ENCODE data around the gene ZNF683. TPM values are rescaled to one million over a fixed set of nuclear protein-coding genes. Genes with fewer than 3 reads are reported as not detected.

ZNF683 gene
- total and polyA plus RNA-seq, 4 donors: 0.24 to 0.87 (median 0.65) TPM; not detected in 1

DNA sequence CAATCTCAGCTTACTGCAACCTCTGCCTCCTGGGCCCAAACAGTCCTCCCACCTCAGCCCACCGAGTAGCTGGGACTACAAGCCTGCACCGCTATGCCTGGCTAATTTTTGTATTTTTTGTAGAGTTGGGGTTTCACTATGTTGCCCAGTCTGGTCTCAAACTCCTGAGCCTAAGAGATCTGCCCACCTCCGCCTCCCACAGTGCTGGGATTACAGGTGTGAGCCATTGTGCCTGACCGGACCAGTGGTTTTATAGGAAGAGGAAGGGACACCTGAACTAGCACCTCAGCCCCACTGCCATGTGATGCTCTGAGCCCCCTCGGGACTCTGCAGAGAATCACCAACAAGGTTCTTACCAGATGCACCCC, 22.7 kb downstream of the ZNF683 start:
- Histone ChIP-seq H3K27ac (ENCODE audit: low read depth in 1 of 2, low read length in 2 of 2) (no peak overlapping the region), H3K27me3 (ENCODE audit: control insufficient read depth in 1 of 2, insufficient read depth in 2 of 2, low read length in 1 of 2) (no peaks in the 10 kb centered on the region)
- no peak for ATAC-seq (ENCODE audit: low FRiP score)

GRCh38 chr1:26349188-26349876, 23.2 kb downstream of the ZNF683 start:
- intact Hi-C loops (cut with DNase I): no loop called here
- H3K36me3 ChIP-seq (ENCODE audit: control insufficient read depth in 1 of 2, insufficient read depth in 2 of 2, low read length in 1 of 2): no peaks in the 10 kb centered on the region
- no peak overlapping the region for H3K4me3 ChIP-seq (ENCODE audit: low read length in 2 of 2)
- DNase-seq: no peak
- no peaks in the 10 kb centered on the region for H3K4me1 ChIP-seq (ENCODE audit: control insufficient read depth in 1 of 2, insufficient read depth in 2 of 2, low read length in 2 of 2)
- no peaks in the 10 kb centered on the region for H3K27me3 ChIP-seq (ENCODE audit: control insufficient read depth in 1 of 2, insufficient read depth in 2 of 2, low read length in 1 of 2)
- ATAC-seq (ENCODE audit: low FRiP score): no peak
- H3K27ac ChIP-seq (ENCODE audit: low read depth in 1 of 2, low read length in 2 of 2): no peak overlapping the region
- 83 to 84% methylated on average over 7 of the region's 7 CpGs for WGBS, 2 donors
- no peaks in the 10 kb centered on the region for H3K9me3 ChIP-seq (ENCODE audit: control insufficient read depth, low read length)

More for the DNA sequence above, 22.7 kb downstream of the ZNF683 start:
- WGBS, 2 donors: 82 to 84% methylated on average over 5 of the region's 5 CpGs
- intact Hi-C loops (cut with DNase I): no loop called here
- Histone ChIP-seq H3K36me3 (ENCODE audit: control insufficient read depth in 1 of 2, insufficient read depth in 2 of 2, low read length in 1 of 2) (no peaks in the 10 kb centered on the region), H3K4me3 (ENCODE audit: low read length in 2 of 2) (no peak overlapping the region), H3K9me3 (ENCODE audit: control insufficient read depth, low read length) (no peaks in the 10 kb centered on the region), H3K4me1 (ENCODE audit: control insufficient read depth in 1 of 2, insufficient read depth in 2 of 2, low read length in 2 of 2) (no peaks in the 10 kb centered on the region)
- no peak for DNase-seq

DNA sequence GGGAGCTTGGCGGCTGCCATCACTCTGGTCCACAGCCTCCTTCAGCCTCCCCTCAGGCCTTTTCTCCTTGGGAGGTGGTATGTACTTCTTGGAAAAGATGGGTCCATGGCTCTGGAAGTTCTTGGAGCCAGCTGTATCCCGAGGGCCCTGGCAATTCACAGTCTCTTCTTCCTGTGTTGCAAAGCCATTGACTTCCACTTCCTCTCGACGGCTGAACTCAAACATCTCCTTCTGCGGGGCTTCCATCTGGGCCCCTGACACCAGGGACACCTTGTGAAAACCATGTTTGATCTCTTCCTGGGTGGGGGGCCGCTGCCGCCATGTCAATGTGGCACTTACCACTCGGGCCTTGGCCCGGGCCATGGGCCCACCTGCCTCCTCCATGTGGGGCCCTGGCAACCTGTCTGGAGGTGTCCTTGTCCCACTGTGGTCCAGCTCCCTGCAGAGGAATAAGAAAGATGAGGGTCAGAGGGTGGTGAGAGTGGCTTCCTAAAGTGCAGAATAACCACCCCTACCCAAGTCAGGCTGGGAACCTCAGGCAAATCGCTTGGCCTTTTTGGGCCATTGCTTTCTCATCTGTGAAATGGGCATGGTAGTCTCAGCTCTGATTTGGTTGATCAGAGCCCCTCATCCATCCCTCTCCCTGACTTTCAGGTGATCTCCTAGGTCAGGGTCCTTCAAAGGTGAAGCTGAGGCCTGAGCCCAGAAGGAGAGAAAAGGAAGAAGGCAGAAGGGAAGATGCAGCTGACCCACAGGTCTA, 26.1 kb downstream of the ZNF683 start:
- no peaks in the 10 kb centered on the region for H3K9me3 ChIP-seq (ENCODE audit: control insufficient read depth, low read length)
- 74 to 75% methylated on average over 10 of the region's 10 CpGs for WGBS, 2 donors
- DNase-seq: no peak
- H3K27me3 ChIP-seq (ENCODE audit: control insufficient read depth in 1 of 2, insufficient read depth in 2 of 2, low read length in 1 of 2): no peaks in the 10 kb centered on the region
- H3K4me1 ChIP-seq (ENCODE audit: control insufficient read depth in 1 of 2, insufficient read depth in 2 of 2, low read length in 2 of 2): no peaks in the 10 kb centered on the region
- no peak overlapping the region for H3K27ac ChIP-seq (ENCODE audit: low read depth in 1 of 2, low read length in 2 of 2)
- intact Hi-C loops (cut with DNase I): no loop called here
- H3K4me3 ChIP-seq (ENCODE audit: low read length in 2 of 2): no peak overlapping the region
- H3K36me3 ChIP-seq (ENCODE audit: control insufficient read depth in 1 of 2, insufficient read depth in 2 of 2, low read length in 1 of 2): no peaks in the 10 kb centered on the region
- no peak for ATAC-seq (ENCODE audit: low FRiP score)

DNA sequence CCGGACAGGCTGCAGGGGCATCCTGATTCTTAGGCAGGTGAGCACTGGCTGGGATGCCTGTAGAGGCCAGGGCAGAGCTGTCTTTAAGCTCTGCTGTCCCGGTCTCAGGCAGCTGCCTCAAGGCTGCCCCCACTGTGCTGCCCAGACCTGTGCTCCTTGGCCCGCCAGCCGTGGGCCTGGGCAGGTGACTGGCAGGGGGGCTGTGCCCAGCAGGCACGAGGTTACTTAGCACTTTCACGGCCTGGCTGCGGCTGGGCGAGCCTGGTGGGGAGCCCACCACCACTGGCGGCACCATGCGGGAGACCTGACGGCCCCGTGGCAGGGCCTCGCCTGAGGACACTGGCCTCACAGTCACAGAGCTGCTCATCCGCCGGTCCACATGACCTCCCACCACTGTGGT, 26.8 kb downstream of the ZNF683 start:
- Histone ChIP-seq H3K9me3 (ENCODE audit: control insufficient read depth, low read length) (no peaks in the 10 kb centered on the region), H3K4me3 (ENCODE audit: low read length in 2 of 2) (no peak overlapping the region), H3K27me3 (ENCODE audit: control insufficient read depth in 1 of 2, insufficient read depth in 2 of 2, low read length in 1 of 2) (no peaks in the 10 kb centered on the region), H3K4me1 (ENCODE audit: control insufficient read depth in 1 of 2, insufficient read depth in 2 of 2, low read length in 2 of 2) (no peaks in the 10 kb centered on the region), H3K36me3 (ENCODE audit: control insufficient read depth in 1 of 2, insufficient read depth in 2 of 2, low read length in 1 of 2) (no peaks in the 10 kb centered on the region), H3K27ac (ENCODE audit: low read depth in 1 of 2, low read length in 2 of 2) (no peak overlapping the region)
- ATAC-seq (ENCODE audit: low FRiP score): no peak
- WGBS, 2 donors: 82 to 86% methylated on average over 14 to 15 of the region's 15 CpGs
- intact Hi-C loops (cut with DNase I): no loop called here
- no peak for DNase-seq

- Histone ChIP-seq H3K4me1 (ENCODE audit: control insufficient read depth in 1 of 2, insufficient read depth in 2 of 2, low read length in 2 of 2) (no peaks in the 10 kb centered on the region), H3K27ac (ENCODE audit: low read depth in 1 of 2, low read length in 2 of 2) (no peak overlapping the region), H3K36me3 (ENCODE audit: control insufficient read depth in 1 of 2, insufficient read depth in 2 of 2, low read length in 1 of 2) (no peaks in the 10 kb centered on the region), H3K9me3 (ENCODE audit: control insufficient read depth, low read length) (no peaks in the 10 kb centered on the region), H3K4me3 (ENCODE audit: low read length in 2 of 2) (no peak overlapping the region), H3K27me3 (ENCODE audit: control insufficient read depth in 1 of 2, insufficient read depth in 2 of 2, low read length in 1 of 2) (no peaks in the 10 kb centered on the region)
- WGBS, 2 donors: 90 to 92% methylated on average over 15 of the region's 15 CpGs
- intact Hi-C loops (cut with DNase I): no loop called here
- DNase-seq: no peak
- no peak for ATAC-seq (ENCODE audit: low FRiP score)
These were observed 28.2 kb downstream of the ZNF683 start for GRCh38 chr1:26344147-26344920.

DNA sequence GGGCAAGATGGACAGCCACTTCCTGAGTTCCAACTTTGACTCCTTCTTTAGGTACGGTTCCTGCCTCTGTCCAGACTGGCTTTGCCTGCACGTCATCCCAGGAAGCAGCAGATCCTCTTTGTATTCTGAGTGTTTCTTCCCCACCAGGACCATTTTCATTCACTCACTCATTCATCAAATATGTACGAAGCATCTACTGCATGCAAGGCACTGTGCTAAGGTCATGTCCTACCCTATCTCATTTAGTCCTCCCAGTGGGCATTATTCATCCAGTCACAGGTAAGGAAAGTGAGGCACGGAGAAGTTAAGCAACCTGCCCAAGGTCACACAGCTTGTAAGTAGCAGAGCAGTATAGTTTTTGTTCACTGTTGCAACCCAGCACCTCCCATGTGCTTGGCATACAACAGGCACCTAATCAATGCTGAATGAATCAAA, 32.5 kb downstream of the ZNF683 start:
- Histone ChIP-seq H3K27ac (ENCODE audit: low read depth in 1 of 2, low read length in 2 of 2) (no peak overlapping the region), H3K9me3 (ENCODE audit: control insufficient read depth, low read length) (no peaks in the 10 kb centered on the region), H3K36me3 (ENCODE audit: control insufficient read depth in 1 of 2, insufficient read depth in 2 of 2, low read length in 1 of 2) (no peaks in the 10 kb centered on the region), H3K4me3 (ENCODE audit: low read length in 2 of 2) (no peak overlapping the region), H3K4me1 (ENCODE audit: control insufficient read depth in 1 of 2, insufficient read depth in 2 of 2, low read length in 2 of 2) (no peaks in the 10 kb centered on the region), H3K27me3 (ENCODE audit: control insufficient read depth in 1 of 2, insufficient read depth in 2 of 2, low read length in 1 of 2) (no peaks in the 10 kb centered on the region)
- DNase-seq: no peak
- intact Hi-C loops (cut with DNase I): no loop called here
- ATAC-seq (ENCODE audit: low FRiP score): no peak
- 60 to 65% methylated on average over 4 of the region's 4 CpGs for whole genome bisulfite sequencing, 2 donors

DNA sequence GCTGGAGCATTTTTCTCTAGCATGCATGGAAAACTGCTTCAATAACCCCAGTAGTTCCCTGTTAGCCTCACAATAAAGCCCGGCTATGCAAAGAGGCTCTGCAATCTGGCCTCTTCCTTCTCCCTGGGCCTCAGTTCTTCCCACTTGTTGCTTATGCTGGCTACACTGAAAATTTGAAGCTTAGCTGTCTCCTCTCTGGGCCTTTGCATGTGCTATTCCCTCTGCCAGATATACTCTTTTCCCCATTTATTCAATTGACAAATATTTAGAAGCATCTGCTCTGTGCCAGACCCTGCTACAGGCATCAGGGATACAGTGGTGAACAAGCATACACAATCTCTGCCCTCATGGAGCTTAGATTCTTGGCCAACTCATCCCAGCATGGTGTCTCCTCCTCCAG, 33.9 kb downstream of the ZNF683 start:
- no peaks in the 10 kb centered on the region for H3K9me3 ChIP-seq (ENCODE audit: control insufficient read depth, low read length)
- no peak overlapping the region for H3K4me3 ChIP-seq (ENCODE audit: low read length in 2 of 2)
- no peaks in the 10 kb centered on the region for H3K4me1 ChIP-seq (ENCODE audit: control insufficient read depth in 1 of 2, insufficient read depth in 2 of 2, low read length in 2 of 2)
- no peaks in the 10 kb centered on the region for H3K27me3 ChIP-seq (ENCODE audit: control insufficient read depth in 1 of 2, insufficient read depth in 2 of 2, low read length in 1 of 2)
- WGBS, 2 donors: 80 to 83% methylated on average over 1 of the region's 1 CpG
- no peak overlapping the region for H3K27ac ChIP-seq (ENCODE audit: low read depth in 1 of 2, low read length in 2 of 2)
- intact Hi-C loops (cut with DNase I): no loop called here
- ATAC-seq (ENCODE audit: low FRiP score): no peak
- no peaks in the 10 kb centered on the region for H3K36me3 ChIP-seq (ENCODE audit: control insufficient read depth in 1 of 2, insufficient read depth in 2 of 2, low read length in 1 of 2)
- no peak for DNase-seq

DNA sequence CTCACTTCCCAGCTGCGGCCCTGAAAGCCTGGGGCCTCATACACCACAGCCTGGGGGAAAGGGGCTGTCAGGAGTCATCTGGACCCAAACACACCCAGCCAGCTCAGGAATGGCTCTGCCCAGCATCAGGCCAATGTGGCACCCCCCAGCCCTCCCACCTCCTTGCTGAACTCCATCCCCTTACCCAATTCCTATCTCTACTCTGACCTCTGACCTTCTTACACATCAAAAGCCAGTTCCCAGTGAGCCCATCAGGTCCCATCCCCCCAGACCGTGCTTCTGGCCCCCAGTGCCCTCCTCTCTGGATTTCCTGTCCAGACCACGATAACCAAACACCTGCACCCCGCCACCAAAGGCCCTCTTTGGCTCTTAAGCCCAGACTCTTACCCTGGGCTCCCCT, 34.9 kb downstream of the ZNF683 start:
- H3K36me3 ChIP-seq (ENCODE audit: control insufficient read depth in 1 of 2, insufficient read depth in 2 of 2, low read length in 1 of 2): no peaks in the 10 kb centered on the region
- H3K4me3 ChIP-seq (ENCODE audit: low read length in 2 of 2): no peak overlapping the region
- no peak overlapping the region for H3K27ac ChIP-seq (ENCODE audit: low read depth in 1 of 2, low read length in 2 of 2)
- no peaks in the 10 kb centered on the region for H3K9me3 ChIP-seq (ENCODE audit: control insufficient read depth, low read length)
- no peaks in the 10 kb centered on the region for H3K4me1 ChIP-seq (ENCODE audit: control insufficient read depth in 1 of 2, insufficient read depth in 2 of 2, low read length in 2 of 2)
- no peak for DNase-seq
- intact Hi-C loops (cut with DNase I): no loop called here
- H3K27me3 ChIP-seq (ENCODE audit: control insufficient read depth in 1 of 2, insufficient read depth in 2 of 2, low read length in 1 of 2): no peaks in the 10 kb centered on the region
- WGBS, 2 donors: 84 to 92% methylated on average over 4 of the region's 4 CpGs
- no peak for ATAC-seq (ENCODE audit: low FRiP score)

Measured in aorta (tissue), 5 donors.